ENCODE measurements around the gene PTPRB.

GRCh38 chr12:70664465-70664881 is 27.2 kb upstream of the PTPRB start:
- TF ChIP-seq POLR2AphosphoS5 (IDR thresholded peaks at IDR 0.05; ENCODE audit: low read depth, low read length): no peak
- TF ChIP-seq REST (IDR thresholded peaks at IDR 0.05; ENCODE audit: insufficient read depth in 1 of 2, low read depth in 2 of 2, low read length in 1 of 2): no peak
- no peak for TF ChIP-seq CTCF (IDR thresholded peaks at IDR 0.05)
- no peak for TF ChIP-seq SIN3A (IDR thresholded peaks at IDR 0.05; ENCODE audit: borderline replicate concordance, insufficient read depth, low read depth, low read length)

Measured in Panc1 (cell line).